HG03108 (cell line): ENCODE measurements around the gene TSHZ3.

Experiments used
- ATAC-seq: cut with Tn5 transposase; IDR thresholded peaks from one replicate; pipeline ENCODE4 v1.9.1; 2021; ENCODE audit warnings: moderate library complexity; ENCODE audit not compliant: unreplicated experiment

Gene TSHZ3

DNA sequence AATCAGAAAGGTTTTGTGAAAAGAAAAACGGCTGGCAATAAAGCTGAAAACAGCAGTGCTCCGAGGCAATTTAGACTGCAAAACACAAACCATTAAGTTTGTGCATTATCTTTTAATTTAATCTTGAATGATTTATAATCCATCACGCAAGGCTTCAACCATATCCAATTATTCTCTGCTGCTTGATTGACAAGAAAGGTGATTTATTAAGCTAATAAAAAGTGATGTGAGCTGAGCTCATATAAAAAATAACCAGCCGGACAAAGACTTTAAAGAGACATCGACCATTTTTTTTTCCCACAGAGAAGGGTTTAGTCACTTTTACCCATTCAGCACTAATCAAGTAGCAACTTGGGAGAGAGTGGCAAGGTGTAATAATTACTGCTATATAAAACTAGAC is 33.6 kb downstream of the TSHZ3 start:
- ATAC-seq = no peak

DNA sequence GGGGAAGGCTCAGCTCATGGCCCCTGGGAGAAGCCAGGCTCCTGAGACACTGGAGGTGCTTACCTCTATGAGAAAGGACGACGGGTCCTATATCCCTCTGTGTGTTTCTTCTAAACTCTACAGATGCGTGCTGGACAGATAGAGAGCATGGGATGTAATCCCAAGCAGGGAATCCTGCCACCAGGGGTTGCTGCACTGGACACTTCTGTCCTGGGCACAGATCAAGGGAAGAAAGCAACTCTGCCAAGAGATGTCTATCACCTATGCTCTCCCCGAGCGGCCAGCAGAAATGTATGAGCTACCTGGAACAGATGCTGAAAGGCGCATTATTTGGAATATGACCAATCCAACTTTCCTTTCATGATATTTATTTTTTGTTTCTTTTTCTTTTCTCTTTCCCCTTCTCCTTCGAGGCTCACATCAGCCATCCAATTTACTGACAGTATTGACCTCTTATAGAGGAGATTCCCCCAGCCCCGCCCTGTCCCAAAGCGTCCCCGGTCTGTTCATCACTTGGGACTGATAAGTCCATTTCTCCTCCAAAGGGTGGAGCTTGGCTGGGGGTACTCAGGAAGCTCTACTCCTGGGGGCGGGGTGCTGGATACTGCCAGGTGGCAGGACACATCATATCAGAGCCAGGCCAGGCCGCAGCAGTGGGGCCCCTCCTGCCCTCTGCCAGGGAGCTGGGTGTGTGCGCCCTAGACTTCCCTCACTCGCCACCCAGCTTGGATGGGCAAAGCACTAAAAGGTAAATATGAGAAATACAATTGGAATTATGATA is 34.2 kb downstream of the TSHZ3 start:
- ATAC-seq = no peak

DNA sequence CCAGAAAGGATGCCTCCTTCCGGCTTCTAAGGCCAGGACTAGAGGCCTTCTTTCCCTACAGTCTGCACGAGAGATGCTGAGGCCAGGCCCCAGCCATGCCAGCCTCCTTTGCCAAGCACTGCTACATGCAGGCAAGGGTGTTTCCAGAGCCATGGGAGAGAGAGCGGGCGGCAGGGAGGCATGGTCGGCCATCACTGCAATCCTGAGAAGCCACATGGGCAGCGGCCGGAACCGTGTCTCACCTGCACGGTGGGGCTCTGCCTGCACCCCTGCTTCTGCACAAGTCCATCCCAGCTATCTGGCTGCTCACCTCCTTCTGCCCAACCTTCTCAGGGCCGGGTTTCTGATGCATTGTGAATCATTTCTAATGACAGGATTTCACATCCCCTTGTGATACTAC is 35.1 kb downstream of the TSHZ3 start:
- ATAC-seq = no peak

GRCh38 chr19:31313291-31314030 is 35.8 kb downstream of the TSHZ3 start:
- ATAC-seq = no peak

- ATAC-seq = no peak
Observed at GRCh38 chr19:31312677-31313244, 36.5 kb downstream of the TSHZ3 start.

DNA sequence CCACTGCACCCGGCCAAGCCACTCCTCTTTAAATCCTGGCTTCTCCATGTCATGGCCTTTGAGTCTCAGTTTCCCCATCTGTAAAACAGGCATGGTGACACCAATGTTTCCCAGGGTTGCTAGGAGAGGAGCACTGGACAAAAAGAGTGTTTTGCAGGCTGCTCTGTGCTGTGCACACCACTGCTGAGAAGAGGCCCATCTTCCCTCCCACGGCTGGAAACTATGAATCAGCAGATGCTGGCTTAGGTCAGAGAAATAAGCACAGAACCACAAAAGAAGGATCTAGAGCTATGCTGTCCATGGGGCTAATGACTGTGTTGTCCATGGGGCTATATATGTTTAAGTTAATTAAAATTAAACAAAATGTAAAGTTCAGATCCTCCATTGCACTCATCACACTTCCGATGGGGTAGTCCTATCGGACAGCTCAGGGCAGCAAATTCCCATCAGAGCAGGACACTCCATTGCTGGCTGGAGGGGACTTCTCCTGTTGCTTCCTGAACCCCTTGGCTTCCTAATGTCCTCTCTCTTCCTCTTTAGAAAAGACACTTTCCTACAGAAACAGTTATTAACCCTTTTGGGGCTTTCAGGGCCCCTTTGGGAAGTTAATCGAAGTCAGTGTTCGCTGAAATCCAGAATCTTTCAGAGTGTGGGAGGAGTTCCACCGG is 37.1 kb downstream of the TSHZ3 start:
- no peak for ATAC-seq

- ATAC-seq = no peak
Observed at GRCh38 chr19:31310432-31311133, 38.7 kb downstream of the TSHZ3 start.

- ATAC-seq = no peak
Observed at GRCh38 chr19:31308781-31309180, 40.5 kb downstream of the TSHZ3 start.

GRCh38 chr19:31307071-31307669 is 42.1 kb downstream of the TSHZ3 start:
- no peak for ATAC-seq

GRCh38 chr19:31306006-31306753 is 43.1 kb downstream of the TSHZ3 start:
- ATAC-seq = no peak

- ATAC-seq = no peak
Observed at GRCh38 chr19:31304831-31305312, 44.4 kb downstream of the TSHZ3 start.

DNA sequence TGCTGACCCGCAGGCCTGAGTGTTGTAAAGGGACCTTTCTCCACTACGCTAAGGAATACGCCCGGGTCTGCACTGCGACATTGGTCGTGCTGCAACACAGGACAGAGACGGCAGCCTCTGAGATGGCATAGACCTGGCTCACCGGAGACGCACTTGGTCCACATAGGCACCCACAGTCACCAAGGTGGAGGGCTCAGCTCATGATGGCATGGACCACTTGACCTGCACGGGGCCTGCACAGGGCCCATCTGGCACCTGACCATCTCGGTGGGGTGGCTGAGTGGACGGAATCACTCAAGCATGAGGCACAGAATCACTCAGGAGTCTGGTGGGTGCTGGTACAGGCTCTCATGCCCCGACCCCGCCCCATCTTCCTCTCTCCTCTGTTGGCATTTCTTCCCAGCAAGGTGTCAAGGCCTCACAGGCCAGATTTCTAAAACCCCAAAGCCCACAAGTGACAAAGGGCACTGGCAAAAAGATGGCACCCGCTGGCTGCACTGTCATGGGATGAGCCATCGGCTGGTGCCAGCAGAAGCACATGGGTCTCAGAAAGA is 45.9 kb downstream of the TSHZ3 start:
- no peak for ATAC-seq

DNA sequence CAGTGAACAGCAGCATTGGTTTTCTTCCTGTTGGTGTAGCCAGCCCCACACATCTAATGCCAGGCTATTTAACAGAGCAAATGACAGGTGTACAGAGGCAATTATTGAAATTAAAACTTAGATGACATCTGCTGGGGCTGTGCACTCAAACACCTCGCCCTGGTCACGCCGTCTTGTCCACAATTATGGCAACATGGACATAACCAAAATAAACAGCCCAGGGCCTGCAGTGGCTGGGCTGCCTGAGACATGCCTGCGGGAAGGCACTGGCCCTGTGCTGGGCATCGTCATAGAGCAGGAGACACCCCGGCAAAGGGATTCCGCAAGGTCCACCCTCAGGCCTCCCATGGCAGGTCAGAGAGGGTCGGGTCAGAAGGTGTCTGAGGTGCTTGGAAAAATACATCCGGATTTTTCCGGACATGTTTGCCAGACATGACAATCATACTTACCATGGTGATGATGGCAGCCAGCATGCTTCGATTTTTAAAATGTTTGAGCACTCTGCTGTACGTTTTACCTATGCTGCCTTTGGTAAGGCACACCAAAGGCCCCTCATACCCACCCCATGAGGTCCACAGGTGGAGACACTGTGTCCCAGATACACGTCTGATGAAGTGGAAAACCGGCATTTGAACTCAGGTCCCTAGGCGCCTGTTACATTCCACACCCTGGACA is 47.8 kb downstream of the TSHZ3 start:
- no peak for ATAC-seq

DNA sequence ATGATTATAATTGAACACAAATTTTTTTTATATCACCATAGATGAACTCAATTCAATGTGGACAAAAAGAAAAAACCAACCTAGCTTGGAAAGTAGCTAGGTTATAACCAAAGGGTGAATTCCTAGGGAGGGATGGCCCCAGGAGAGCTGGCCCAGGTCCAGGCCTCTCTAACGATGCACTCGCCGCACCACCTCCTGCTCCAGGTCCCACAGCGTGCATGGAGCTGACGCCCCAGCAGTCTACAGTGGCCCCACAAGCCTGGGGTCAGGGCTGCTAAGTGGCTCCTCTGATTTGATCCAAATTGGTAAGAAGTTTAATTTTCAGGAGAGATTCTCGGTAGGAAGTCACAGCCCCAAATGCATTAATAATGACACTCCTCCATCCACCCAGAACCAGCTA is 48.8 kb downstream of the TSHZ3 start:
- no peak for ATAC-seq

DNA sequence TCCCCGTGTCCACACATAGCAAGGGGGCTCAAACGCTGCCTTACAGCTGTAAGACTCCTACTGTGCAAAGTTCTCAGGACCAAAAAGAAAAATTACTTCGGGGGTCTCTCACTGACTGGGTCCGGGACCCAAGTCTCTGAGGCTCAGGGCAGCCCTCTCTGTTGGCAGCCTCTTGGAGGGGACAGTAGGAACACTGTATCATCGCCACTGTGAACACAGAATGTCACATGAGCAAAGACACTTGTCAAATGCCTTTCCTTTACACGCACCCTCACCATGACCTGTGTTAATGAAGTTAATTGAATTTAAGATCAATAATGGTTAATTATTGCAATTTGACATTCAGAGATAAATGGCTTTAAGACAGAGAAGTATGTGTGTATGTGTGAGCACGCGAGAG is 49.6 kb downstream of the TSHZ3 start:
- no peak for ATAC-seq

- no peak for ATAC-seq
Observed at GRCh38 chr19:31297991-31298390, 51.2 kb downstream of the TSHZ3 start.

- ATAC-seq = no peak
Observed at GRCh38 chr19:31296741-31297390, 52.4 kb downstream of the TSHZ3 start.

- no peak for ATAC-seq
Observed at GRCh38 chr19:31294189-31294588, 55.0 kb downstream of the TSHZ3 start.
